Measurements from ENCODE around the gene GUCY2F.

GRCh38 chrX:109501176-109501575, 19.3 kb upstream of the GUCY2F start:
- TF ChIP-seq CTCF (IDR thresholded peaks at IDR 0.05; ENCODE audit: low read length) (no peak), EZH2phosphoT487 (IDR thresholded peaks at IDR 0.05; ENCODE audit: low read length) (no peak)

All from MM.1S (cell line).